Lower leg skin (tissue), 4 donors: ENCODE measurements around the gene TLCD1. TPM values are rescaled to one million over a fixed set of nuclear protein-coding genes. Genes with fewer than 3 reads are reported as not detected.

Source experiments
- DNase-seq, 2 donors: peaks; one replicate each; pipeline ENCODE4 v3.0.0-alpha.2; 2019; ENCODE audit warnings: low spot score in 2 of 2
- H3K4me3 ChIP-seq: fragments of 200-600 bp; sonication (generic); 2 replicates; pipeline ENCODE4 v1.5.1; 2017; ENCODE audit warnings: mild to moderate bottlenecking, low read depth; ENCODE audit not compliant: poor library complexity, severe bottlenecking
- POLR2A ChIP-seq, 2 donors: fragments of 450-650 bp; IDR thresholded peaks; one replicate each; pipeline ENCODE4 v1.6.1; 2016 to 2017; ENCODE audit warnings: antibody characterized with exemption in 2 of 2, mild to moderate bottlenecking in 1 of 2, moderate library complexity in 1 of 2
- WGBS, 2 donors: methylation state at CpG; one replicate each; pipeline ENCODE4 v1.1.5; 2018; 5-methylcytosine and 5-hydroxymethylcytosine counted together
- intact Hi-C: fragments of 100-400 bp; cut with DNase I; formaldehyde crosslinking; loops from one replicate; pipeline ENCODE4 v1.15.0; 2023; ENCODE audit warnings: low total_unique reads
- total RNA-seq, 4 donors: library from RNA; depleted of rRNA; stranded (reverse); fragments of >200 nt; gene quantifications; one replicate each; pipeline ENCODE4 v1.1.0, GENCODE V29; 2016
- TF ChIP-seq, protein P1 (sequence below), 3 donors: fragments of 450-650 bp; IDR thresholded peaks; one replicate each; pipeline ENCODE4 v1.5.1; 2016; ENCODE audit warnings: antibody characterized with exemption in 3 of 3, mild to moderate bottlenecking in 3 of 3, moderate library complexity in 2 of 3

Gene TLCD1
- total RNA-seq, 4 donors from 2014 or later, result 9.4 to 33.6 (median 23.5) TPM

DNA sequence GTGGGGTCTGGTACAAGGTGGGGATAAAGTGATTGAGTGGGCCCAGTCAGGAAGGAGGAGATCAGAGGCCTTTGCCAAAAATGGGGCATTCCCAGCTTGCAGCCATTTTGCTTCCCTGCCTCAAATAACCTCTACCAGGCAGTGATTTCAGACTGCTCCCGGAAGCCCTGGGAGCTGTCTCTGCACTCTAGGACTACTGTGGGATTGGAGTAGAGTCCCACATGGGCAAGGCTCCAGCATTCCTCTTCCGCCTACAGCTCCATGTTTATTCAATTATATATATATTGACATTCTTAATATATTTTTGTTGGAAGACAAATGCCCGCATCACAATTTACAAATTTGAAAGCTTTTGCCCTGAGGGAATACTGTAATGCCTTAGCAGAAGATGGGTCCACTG is 50.5 kb downstream of the TLCD1 start:
- peak in 1 of 2 donors; percentile 61 for DNase-seq
- WGBS, 2 donors, result 74 to 75% methylated on average over 3 of the region's 3 CpGs
- H3K4me3 ChIP-seq, result no peak overlapping the region
- no peak for TF ChIP-seq POLR2A (IDR thresholded peaks at IDR 0.05)
- TF ChIP-seq, protein P1, sequence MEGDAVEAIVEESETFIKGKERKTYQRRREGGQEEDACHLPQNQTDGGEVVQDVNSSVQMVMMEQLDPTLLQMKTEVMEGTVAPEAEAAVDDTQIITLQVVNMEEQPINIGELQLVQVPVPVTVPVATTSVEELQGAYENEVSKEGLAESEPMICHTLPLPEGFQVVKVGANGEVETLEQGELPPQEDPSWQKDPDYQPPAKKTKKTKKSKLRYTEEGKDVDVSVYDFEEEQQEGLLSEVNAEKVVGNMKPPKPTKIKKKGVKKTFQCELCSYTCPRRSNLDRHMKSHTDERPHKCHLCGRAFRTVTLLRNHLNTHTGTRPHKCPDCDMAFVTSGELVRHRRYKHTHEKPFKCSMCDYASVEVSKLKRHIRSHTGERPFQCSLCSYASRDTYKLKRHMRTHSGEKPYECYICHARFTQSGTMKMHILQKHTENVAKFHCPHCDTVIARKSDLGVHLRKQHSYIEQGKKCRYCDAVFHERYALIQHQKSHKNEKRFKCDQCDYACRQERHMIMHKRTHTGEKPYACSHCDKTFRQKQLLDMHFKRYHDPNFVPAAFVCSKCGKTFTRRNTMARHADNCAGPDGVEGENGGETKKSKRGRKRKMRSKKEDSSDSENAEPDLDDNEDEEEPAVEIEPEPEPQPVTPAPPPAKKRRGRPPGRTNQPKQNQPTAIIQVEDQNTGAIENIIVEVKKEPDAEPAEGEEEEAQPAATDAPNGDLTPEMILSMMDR (IDR thresholded peaks at IDR 0.05), result no peak
- intact Hi-C loops, result no loop called here

Other genes with a start within 250 kb of the TLCD1 start
- gene FOXN1, start 219.9 kb downstream of the TLCD1 start, total RNA-seq, result 10 to 100 TPM; 28.9 to 65.0 (median 45.4) TPM
- gene UNC119, start 173.6 kb downstream of the TLCD1 start, total RNA-seq, result 10 to 100 TPM; 41.2 to 41.6 (median 41.4) TPM
- gene PIGS, start 154.7 kb downstream of the TLCD1 start, total RNA-seq, result 10 to 100 TPM; 57.6 to 84.0 (median 75.1) TPM
- gene ALDOC, start 149.3 kb downstream of the TLCD1 start, total RNA-seq, result 100 to 1,000 TPM; 109 to 186 (median 138) TPM
- 10 to 100 TPM in 1 of 4 donors, 1 to 10 TPM in 3; 4.0 to 12.4 (median 7.7) TPM for gene SPAG5, start 127.2 kb downstream of the TLCD1 start, total RNA-seq
- 1 to 10 TPM; 6.7 to 8.7 (median 6.9) TPM for gene RSKR, start 112.0 kb downstream of the TLCD1 start, total RNA-seq
- 10 to 100 TPM; 51.0 to 93.7 (median 83.7) TPM for gene BLTP2, start 81.1 kb downstream of the TLCD1 start, total RNA-seq
- 10 to 100 TPM; 36.6 to 47.4 (median 38.0) TPM for gene SDF2, start 64.3 kb downstream of the TLCD1 start, total RNA-seq
- 10 to 100 TPM; 47.2 to 86.7 (median 71.3) TPM for gene SUPT6H, start 64.0 kb downstream of the TLCD1 start, total RNA-seq
- 1 to 10 TPM in 3 of 4 donors, not detected in 1; 1.0 to 3.7 (median 3.3) TPM for gene PROCA1, start 14.3 kb downstream of the TLCD1 start, total RNA-seq
- 100 to 1,000 TPM in 2 of 4 donors, 10 to 100 TPM in 2; 76.6 to 138 (median 103) TPM for gene RAB34, start 8.4 kb downstream of the TLCD1 start, total RNA-seq
- gene RPL23A, start 6.2 kb downstream of the TLCD1 start, total RNA-seq, result 100 to 1,000 TPM; 538 to 966 (median 735) TPM
- gene NEK8, start 2.6 kb upstream of the TLCD1 start, total RNA-seq, result 1 to 10 TPM; 2.1 to 9.5 (median 4.4) TPM
- gene TRAF4, start 17.8 kb upstream of the TLCD1 start, total RNA-seq, result 10 to 100 TPM; 11.0 to 30.9 (median 21.8) TPM
- 10 to 100 TPM; 10.7 to 18.0 (median 12.0) TPM for gene FAM222B, start 116.6 kb upstream of the TLCD1 start, total RNA-seq
- gene ERAL1, start 128.8 kb upstream of the TLCD1 start, total RNA-seq, result 10 to 100 TPM; 39.4 to 45.2 (median 41.6) TPM
- 100 to 1,000 TPM in 1 of 4 donors, 10 to 100 TPM in 3; 38.7 to 117 (median 45.6) TPM for gene FLOT2, start 171.5 kb upstream of the TLCD1 start, total RNA-seq
- 10 to 100 TPM; 19.2 to 22.9 (median 19.5) TPM for gene DHRS13, start 176.8 kb upstream of the TLCD1 start, total RNA-seq
- 10 to 100 TPM; 24.4 to 52.9 (median 42.7) TPM for gene PHF12, start 225.3 kb upstream of the TLCD1 start, total RNA-seq